DOHH2 (cell line): ENCODE results near the gene ADGRB3.

Source experiments
- H3F3A ChIP-seq: fragments of 200-600 bp; sonication (generic), shearing (Covaris generic); 2 replicates; pipeline ENCODE4 v1.6.0; 2016; ENCODE audit warnings: antibody characterized with exemption, mild to moderate bottlenecking; ENCODE audit not compliant: control insufficient read depth, insufficient read depth
- H3K27ac ChIP-seq: fragments of 200-600 bp; sonication (generic); 2 replicates; pipeline ENCODE4 v1.5.1; 2014; ENCODE audit warnings: low read depth, mild to moderate bottlenecking, low read length, moderate library complexity
- H3K27me3 ChIP-seq: fragments of 200-600 bp; sonication (generic); 2 replicates; pipeline ENCODE4 v1.6.1; 2014; ENCODE audit warnings: mild to moderate bottlenecking, low read length, mixed read lengths; ENCODE audit not compliant: control insufficient read depth
- H3K36me3 ChIP-seq: fragments of 200-600 bp; sonication (generic); 2 replicates; pipeline ENCODE4 v1.6.1; 2014; ENCODE audit warnings: mild to moderate bottlenecking, low read length, moderate library complexity, mixed read lengths; ENCODE audit not compliant: control insufficient read depth
- H3K4me1 ChIP-seq: fragments of 200-600 bp; sonication (generic); 2 replicates; pipeline ENCODE4 v1.6.1; 2014; ENCODE audit warnings: mild to moderate bottlenecking, low read length, mixed read lengths; ENCODE audit not compliant: control insufficient read depth
- H3K4me2 ChIP-seq: fragments of 200-600 bp; sonication (generic); 2 replicates; pipeline ENCODE4 v1.6.0; 2014; ENCODE audit warnings: mild to moderate bottlenecking, low read length, moderate library complexity
- H3K4me3 ChIP-seq: fragments of 200-600 bp; sonication (generic); 2 replicates; pipeline ENCODE4 v1.5.1; 2014; ENCODE audit warnings: mild to moderate bottlenecking, low read length, mixed read lengths
- H3K79me2 ChIP-seq: fragments of 200-600 bp; sonication (generic); 2 replicates; pipeline ENCODE4 v1.6.1; 2014; ENCODE audit warnings: mild to moderate bottlenecking, low read length, mixed read lengths; ENCODE audit not compliant: control insufficient read depth
- H3K9me2 ChIP-seq: fragments of 200-600 bp; sonication (generic); replicated peaks from 2 replicates; pipeline ENCODE4 v1.6.1; 2014; ENCODE audit warnings: mild to moderate bottlenecking, low read length, mixed read lengths; ENCODE audit not compliant: control insufficient read depth
- H3K9me3 ChIP-seq: fragments of 200-600 bp; sonication (generic); 2 replicates; pipeline ENCODE4 v1.6.1; 2014; ENCODE audit warnings: antibody characterized with exemption, low read length, mixed read lengths; ENCODE audit not compliant: control insufficient read depth, insufficient read depth
- H4K20me1 ChIP-seq: fragments of 200-600 bp; sonication (generic); 2 replicates; pipeline ENCODE4 v1.6.0; 2014; ENCODE audit warnings: low read depth, mild to moderate bottlenecking, antibody characterized with exemption, low read length, moderate library complexity; ENCODE audit not compliant: control insufficient read depth, insufficient read depth
- EZH2phosphoT487 ChIP-seq: fragments of 200-600 bp; sonication (generic); IDR thresholded peaks from 2 replicates; pipeline ENCODE4 v1.6.1; 2017; ENCODE audit warnings: borderline replicate concordance, mild to moderate bottlenecking, antibody characterized with exemption, low read length, moderate library complexity, mixed read lengths
- TF ChIP-seq, protein P1 (sequence below): fragments of 200-600 bp; sonication (generic); IDR thresholded peaks from one replicate; pipeline ENCODE4 v1.5.1; 2014; ENCODE audit warnings: antibody characterized with exemption, mild to moderate bottlenecking, low read depth, low read length; ENCODE audit not compliant: poor library complexity, severe bottlenecking

ADGRB3 gene

DNA sequence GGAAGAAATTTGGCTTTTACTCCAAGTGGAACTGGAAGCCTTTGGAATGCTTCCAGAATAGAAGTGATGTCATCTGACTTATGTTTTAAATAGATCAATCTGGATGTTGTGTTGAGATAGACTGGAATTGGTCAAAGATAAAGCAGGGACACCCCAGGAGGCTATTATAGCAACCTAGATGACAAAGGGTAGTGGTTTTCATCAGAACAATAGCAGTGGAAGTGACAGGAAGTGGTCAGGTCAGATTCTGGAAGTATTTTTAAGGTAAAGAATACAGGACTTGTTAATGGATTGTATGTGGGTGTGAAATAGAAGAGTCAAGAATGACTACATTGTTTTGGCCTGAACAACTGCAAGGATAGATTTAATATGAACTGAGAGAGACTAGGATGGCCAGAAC, 191.4 kb downstream of the ADGRB3 start:
- Histone ChIP-seq H4K20me1 (no peaks in the 10 kb centered on the region), H3K4me3 (no peak overlapping the region), H3K27ac (no peak overlapping the region), H3K4me1 (no peaks in the 10 kb centered on the region), H3K79me2 (no peaks in the 10 kb centered on the region), H3F3A (no peaks in the 10 kb centered on the region), H3K9me2 (no peaks in the 10 kb centered on the region), H3K9me3 (no peaks in the 10 kb centered on the region), H3K36me3 (no peaks in the 10 kb centered on the region), H3K4me2 (no peak overlapping the region), H3K27me3 (no peaks in the 10 kb centered on the region)
- TF ChIP-seq, protein P1, sequence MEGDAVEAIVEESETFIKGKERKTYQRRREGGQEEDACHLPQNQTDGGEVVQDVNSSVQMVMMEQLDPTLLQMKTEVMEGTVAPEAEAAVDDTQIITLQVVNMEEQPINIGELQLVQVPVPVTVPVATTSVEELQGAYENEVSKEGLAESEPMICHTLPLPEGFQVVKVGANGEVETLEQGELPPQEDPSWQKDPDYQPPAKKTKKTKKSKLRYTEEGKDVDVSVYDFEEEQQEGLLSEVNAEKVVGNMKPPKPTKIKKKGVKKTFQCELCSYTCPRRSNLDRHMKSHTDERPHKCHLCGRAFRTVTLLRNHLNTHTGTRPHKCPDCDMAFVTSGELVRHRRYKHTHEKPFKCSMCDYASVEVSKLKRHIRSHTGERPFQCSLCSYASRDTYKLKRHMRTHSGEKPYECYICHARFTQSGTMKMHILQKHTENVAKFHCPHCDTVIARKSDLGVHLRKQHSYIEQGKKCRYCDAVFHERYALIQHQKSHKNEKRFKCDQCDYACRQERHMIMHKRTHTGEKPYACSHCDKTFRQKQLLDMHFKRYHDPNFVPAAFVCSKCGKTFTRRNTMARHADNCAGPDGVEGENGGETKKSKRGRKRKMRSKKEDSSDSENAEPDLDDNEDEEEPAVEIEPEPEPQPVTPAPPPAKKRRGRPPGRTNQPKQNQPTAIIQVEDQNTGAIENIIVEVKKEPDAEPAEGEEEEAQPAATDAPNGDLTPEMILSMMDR = no peak
- TF ChIP-seq EZH2phosphoT487 = no peak

DNA sequence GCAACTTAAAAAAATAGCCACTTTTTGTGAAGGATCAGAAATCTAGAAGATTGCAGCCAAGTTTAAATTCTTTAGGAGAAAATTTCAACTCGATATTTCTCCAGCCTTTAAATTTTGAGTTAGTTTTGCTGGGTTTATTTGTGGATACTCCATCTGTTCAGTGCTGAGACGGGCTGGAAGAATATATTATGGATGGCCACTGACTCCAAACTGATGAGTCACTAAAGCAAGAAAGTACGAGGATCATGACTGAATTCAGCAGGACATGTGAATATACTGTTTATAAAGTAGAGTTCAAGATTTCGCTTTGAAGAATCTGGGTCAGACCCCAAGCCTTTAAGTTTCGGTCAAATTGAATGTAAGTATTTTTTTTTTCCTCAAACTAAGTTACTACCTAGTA, 199.5 kb downstream of the ADGRB3 start:
- TF ChIP-seq, protein P1 = no peak
- no peak for TF ChIP-seq EZH2phosphoT487
- no peak overlapping the region for H3K4me2 ChIP-seq
- H3K79me2 ChIP-seq = no peaks in the 10 kb centered on the region
- H3K27me3 ChIP-seq = no peaks in the 10 kb centered on the region
- H3K4me3 ChIP-seq = no peak overlapping the region
- no peaks in the 10 kb centered on the region for H4K20me1 ChIP-seq
- no peaks in the 10 kb centered on the region for H3K36me3 ChIP-seq
- H3K9me2 ChIP-seq = no peaks in the 10 kb centered on the region
- no peaks in the 10 kb centered on the region for H3K9me3 ChIP-seq
- no peaks in the 10 kb centered on the region for H3K4me1 ChIP-seq
- H3K27ac ChIP-seq = no peak overlapping the region
- no peaks in the 10 kb centered on the region for H3F3A ChIP-seq

DNA sequence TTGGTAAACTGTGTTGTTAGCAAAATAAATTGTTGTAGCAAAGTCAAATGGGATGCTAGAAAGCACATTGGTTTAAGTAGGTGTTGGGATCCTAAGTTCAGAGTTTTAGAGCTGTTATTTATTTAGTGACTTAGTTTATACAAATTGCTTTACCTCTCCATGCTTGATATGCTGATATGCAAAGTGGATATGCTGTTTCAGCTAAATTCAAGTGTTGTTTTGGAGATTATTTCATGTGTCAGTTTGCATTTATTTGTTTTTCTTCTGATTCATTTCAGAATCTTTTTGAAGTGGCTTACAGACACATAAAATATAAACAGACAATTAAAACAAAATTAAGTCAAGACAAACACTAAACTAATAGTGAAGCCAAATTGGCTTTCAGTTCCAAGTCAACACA, 203.5 kb downstream of the ADGRB3 start:
- no peaks in the 10 kb centered on the region for H3K79me2 ChIP-seq
- H3K9me2 ChIP-seq = no peaks in the 10 kb centered on the region
- H3K36me3 ChIP-seq = no peaks in the 10 kb centered on the region
- H3K27me3 ChIP-seq = no peaks in the 10 kb centered on the region
- no peaks in the 10 kb centered on the region for H3F3A ChIP-seq
- H3K27ac ChIP-seq = no peak overlapping the region
- H3K4me2 ChIP-seq = no peak overlapping the region
- TF ChIP-seq EZH2phosphoT487 = no peak
- TF ChIP-seq, protein P1 = no peak
- no peak overlapping the region for H3K4me3 ChIP-seq
- no peaks in the 10 kb centered on the region for H3K9me3 ChIP-seq
- no peaks in the 10 kb centered on the region for H3K4me1 ChIP-seq
- H4K20me1 ChIP-seq = no peaks in the 10 kb centered on the region

DNA sequence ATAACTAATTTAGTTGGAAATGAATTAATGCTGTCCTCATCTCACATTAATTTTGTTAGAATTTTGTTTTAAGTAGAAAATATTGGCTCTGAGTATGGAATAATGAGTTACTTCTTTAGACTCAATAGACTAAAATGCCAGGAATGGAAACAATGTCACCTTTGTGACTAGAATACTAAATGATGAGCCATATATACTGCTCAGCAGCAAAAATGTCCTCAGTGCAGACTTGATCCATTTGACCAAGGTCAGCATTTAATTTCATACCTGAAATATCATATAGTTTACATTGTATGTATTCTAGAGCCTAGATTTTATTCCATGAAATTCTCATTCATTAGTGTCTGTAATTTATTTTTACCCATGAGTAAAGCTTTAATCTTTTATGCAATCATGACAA, 217.7 kb downstream of the ADGRB3 start:
- Histone ChIP-seq H3K27me3 (no peaks in the 10 kb centered on the region), H3K9me3 (no peaks in the 10 kb centered on the region), H3K27ac (no peak overlapping the region), H4K20me1 (no peaks in the 10 kb centered on the region), H3F3A (no peaks in the 10 kb centered on the region), H3K4me3 (no peak overlapping the region), H3K9me2 (no peaks in the 10 kb centered on the region), H3K4me1 (no peaks in the 10 kb centered on the region), H3K36me3 (no peaks in the 10 kb centered on the region), H3K4me2 (no peak overlapping the region), H3K79me2 (no peaks in the 10 kb centered on the region)
- TF ChIP-seq, protein P1 = no peak
- TF ChIP-seq EZH2phosphoT487 = no peak
